GM12875 (cell line): Measurements from ENCODE around the gene RNF20.

Experiments used
- H3K4me3 ChIP-seq: one replicate; pipeline ENCODE4 v1.5.1; 2011; ENCODE audit warnings: low read depth, low read length, control low read depth
- TF ChIP-seq, protein P1 (sequence below): IDR thresholded peaks from 2 replicates; pipeline ENCODE4 v1.5.1; 2011; ENCODE audit warnings: low read depth, mild to moderate bottlenecking, control low read depth, inconsistent platforms, low read length, moderate library complexity, borderline replicate concordance; ENCODE audit not compliant: insufficient read depth

Gene RNF20, protein sequence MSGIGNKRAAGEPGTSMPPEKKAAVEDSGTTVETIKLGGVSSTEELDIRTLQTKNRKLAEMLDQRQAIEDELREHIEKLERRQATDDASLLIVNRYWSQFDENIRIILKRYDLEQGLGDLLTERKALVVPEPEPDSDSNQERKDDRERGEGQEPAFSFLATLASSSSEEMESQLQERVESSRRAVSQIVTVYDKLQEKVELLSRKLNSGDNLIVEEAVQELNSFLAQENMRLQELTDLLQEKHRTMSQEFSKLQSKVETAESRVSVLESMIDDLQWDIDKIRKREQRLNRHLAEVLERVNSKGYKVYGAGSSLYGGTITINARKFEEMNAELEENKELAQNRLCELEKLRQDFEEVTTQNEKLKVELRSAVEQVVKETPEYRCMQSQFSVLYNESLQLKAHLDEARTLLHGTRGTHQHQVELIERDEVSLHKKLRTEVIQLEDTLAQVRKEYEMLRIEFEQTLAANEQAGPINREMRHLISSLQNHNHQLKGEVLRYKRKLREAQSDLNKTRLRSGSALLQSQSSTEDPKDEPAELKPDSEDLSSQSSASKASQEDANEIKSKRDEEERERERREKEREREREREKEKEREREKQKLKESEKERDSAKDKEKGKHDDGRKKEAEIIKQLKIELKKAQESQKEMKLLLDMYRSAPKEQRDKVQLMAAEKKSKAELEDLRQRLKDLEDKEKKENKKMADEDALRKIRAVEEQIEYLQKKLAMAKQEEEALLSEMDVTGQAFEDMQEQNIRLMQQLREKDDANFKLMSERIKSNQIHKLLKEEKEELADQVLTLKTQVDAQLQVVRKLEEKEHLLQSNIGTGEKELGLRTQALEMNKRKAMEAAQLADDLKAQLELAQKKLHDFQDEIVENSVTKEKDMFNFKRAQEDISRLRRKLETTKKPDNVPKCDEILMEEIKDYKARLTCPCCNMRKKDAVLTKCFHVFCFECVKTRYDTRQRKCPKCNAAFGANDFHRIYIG

DNA sequence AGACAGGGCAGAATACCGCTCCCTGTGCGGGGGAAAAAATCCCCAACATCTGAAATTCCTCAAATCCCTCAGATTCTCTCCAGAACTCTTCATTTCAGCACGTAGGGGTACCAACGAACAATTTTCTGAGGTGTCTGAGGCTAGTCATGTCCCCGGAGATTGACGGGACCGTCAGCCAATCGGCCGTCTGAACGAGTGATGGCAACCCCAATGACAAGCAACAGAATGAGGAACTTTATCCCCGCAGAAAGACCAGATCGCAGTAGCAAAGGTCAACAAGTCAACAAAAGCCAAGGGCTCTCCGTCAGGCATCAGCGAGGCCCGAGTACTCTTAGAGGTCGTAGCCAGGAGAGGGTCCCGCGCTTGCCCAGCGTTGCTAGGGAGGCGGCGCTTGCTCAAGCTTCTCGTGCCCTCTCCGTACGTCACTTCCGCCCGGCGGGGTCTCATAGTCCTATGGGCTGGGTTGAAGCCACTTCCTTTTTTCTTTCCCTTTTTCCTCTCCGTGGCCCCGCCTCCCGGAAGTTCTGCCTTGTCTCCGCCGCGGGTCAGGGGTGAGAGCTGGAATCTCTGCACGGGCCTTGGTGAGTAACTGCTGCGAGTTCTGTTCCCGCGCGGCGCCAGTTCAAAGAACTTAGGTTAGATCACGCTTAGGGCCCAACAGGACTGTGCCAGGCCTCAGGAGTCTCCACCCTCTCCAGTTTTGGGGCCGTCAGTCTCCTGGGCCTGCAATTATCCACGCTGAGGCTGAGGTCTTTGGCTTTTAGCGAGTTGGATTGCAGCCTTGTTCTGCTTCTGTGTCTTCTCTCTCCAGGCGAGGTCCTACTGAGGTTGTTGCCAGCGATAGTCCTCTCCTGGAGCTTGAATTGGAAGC lies at the start of gene RNF20:
Gene RNF20, plus strand, starts transcription at position 520 of the 871 bp plus-strand sequence. CDS start 1,571 bp downstream, outside the sequence.
- TF ChIP-seq, protein P1, sequence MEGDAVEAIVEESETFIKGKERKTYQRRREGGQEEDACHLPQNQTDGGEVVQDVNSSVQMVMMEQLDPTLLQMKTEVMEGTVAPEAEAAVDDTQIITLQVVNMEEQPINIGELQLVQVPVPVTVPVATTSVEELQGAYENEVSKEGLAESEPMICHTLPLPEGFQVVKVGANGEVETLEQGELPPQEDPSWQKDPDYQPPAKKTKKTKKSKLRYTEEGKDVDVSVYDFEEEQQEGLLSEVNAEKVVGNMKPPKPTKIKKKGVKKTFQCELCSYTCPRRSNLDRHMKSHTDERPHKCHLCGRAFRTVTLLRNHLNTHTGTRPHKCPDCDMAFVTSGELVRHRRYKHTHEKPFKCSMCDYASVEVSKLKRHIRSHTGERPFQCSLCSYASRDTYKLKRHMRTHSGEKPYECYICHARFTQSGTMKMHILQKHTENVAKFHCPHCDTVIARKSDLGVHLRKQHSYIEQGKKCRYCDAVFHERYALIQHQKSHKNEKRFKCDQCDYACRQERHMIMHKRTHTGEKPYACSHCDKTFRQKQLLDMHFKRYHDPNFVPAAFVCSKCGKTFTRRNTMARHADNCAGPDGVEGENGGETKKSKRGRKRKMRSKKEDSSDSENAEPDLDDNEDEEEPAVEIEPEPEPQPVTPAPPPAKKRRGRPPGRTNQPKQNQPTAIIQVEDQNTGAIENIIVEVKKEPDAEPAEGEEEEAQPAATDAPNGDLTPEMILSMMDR, result no peak
- H3K4me3 ChIP-seq, result peak within 1 kb of the TSS; percentile 60

DNA sequence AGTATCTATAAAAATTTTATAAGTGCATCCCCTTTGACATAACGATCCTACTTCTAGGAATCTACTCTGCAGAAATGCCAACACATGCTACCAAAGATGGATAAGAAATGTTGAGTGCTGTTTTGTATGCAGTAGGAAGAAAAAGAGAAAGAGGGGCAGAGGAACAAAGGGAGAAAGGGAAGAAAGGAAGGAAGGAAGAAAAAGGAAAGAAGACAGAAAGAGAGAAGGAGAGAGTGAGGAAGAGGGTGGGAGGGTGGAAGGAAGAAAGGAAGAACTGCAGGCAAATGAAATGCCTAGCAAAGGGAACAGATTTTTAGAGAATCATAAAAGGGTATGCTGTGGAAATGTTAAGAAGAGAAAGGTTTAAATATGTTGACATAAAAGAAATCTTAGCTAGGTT lies 49.6 kb upstream of the RNF20 start:
- TF ChIP-seq, protein P1, result no peak
- no peak overlapping the region for H3K4me3 ChIP-seq

GRCh38 chr9:101485924-101486692 lies 47.5 kb upstream of the RNF20 start:
- TF ChIP-seq, protein P1, result no peak
- no peak overlapping the region for H3K4me3 ChIP-seq

- TF ChIP-seq, protein P1, result no peak
- no peak overlapping the region for H3K4me3 ChIP-seq
Observed at GRCh38 chr9:101486693-101487442, 46.8 kb upstream of the RNF20 start.

GRCh38 chr9:101487443-101487840 lies 46.2 kb upstream of the RNF20 start:
- TF ChIP-seq, protein P1, result no peak
- no peak overlapping the region for H3K4me3 ChIP-seq
